HG03060 (cell line): ENCODE results near the gene UXS1.
A peak's percentile ranks its signal among the peaks of the same experiment; 100 is the strongest.

Source experiments
- ATAC-seq: cut with Tn5 transposase; IDR thresholded peaks from one replicate; pipeline ENCODE4 v1.9.1; 2021; ENCODE audit warnings: low read depth, moderate number of reproducible peaks; ENCODE audit not compliant: unreplicated experiment

The UXS1 gene

GRCh38 chr2:106113361-106113966 lies 80.6 kb downstream of the UXS1 start:
- ATAC-seq: no peak

GRCh38 chr2:106111882-106112571 lies 82.1 kb downstream of the UXS1 start:
- no peak for ATAC-seq

GRCh38 chr2:106109675-106110424 lies 84.3 kb downstream of the UXS1 start:
- ATAC-seq: no peak

- no peak for ATAC-seq
Measured at GRCh38 chr2:106108791-106109190, 85.3 kb downstream of the UXS1 start.

- no peak for ATAC-seq
Measured at GRCh38 chr2:106108351-106108750, 85.8 kb downstream of the UXS1 start.

- peak; percentile 32 for ATAC-seq
Measured at GRCh38 chr2:106107509-106108131, 86.5 kb downstream of the UXS1 start.

- ATAC-seq: peak; percentile 4
Measured at GRCh38 chr2:106106622-106107508, 87.2 kb downstream of the UXS1 start.

- ATAC-seq: no peak
Measured at GRCh38 chr2:106105151-106105922, 88.8 kb downstream of the UXS1 start.

GRCh38 chr2:106104332-106105062 lies 89.6 kb downstream of the UXS1 start:
- ATAC-seq: peak; percentile 37

GRCh38 chr2:106099691-106100090 lies 94.4 kb downstream of the UXS1 start:
- ATAC-seq: no peak

- ATAC-seq: no peak
Measured at GRCh38 chr2:106098664-106099063, 95.4 kb downstream of the UXS1 start.

GRCh38 chr2:106098081-106098480 lies 96.0 kb downstream of the UXS1 start:
- ATAC-seq: no peak

GRCh38 chr2:106097038-106098000 lies 96.8 kb downstream of the UXS1 start:
- ATAC-seq: no peak

GRCh38 chr2:106096299-106097037 lies 97.6 kb downstream of the UXS1 start:
- ATAC-seq: no peak

- ATAC-seq: no peak
Measured at GRCh38 chr2:106095478-106096298, 98.4 kb downstream of the UXS1 start.
